Liver (tissue), 9 donors: ENCODE measurements around the gene USP53. TPM values are rescaled to one million over a fixed set of nuclear protein-coding genes. Genes with fewer than 3 reads are reported as not detected.

Experiments used
- DNase-seq: peaks from one replicate; pipeline ENCODE4 v3.0.0-alpha.2; 2017; ENCODE audit warnings: low spot score
- H3K27ac ChIP-seq, 2 donors: one replicate each; pipeline ENCODE4 v1.7.0; 2013; ENCODE audit warnings: inconsistent platforms in 2 of 2, low read length in 2 of 2, control low read depth in 1 of 2, low read depth in 1 of 2, mild to moderate bottlenecking in 1 of 2
- H3K27me3 ChIP-seq, 4 donors: one replicate each; pipeline versions ENCODE4 v1.6.1 to v1.7.0; 2013; ENCODE audit warnings: low read length in 3 of 4, inconsistent platforms in 1 of 4, mild to moderate bottlenecking in 1 of 4, moderate library complexity in 1 of 4; ENCODE audit not compliant: control insufficient read depth in 4 of 4, insufficient read depth in 4 of 4
- H3K36me3 ChIP-seq, 4 donors: one replicate each; pipeline versions ENCODE4 v1.6.1 to v1.7.0; 2013; ENCODE audit warnings: low read length in 3 of 4, mild to moderate bottlenecking in 3 of 4, low read depth in 1 of 4, moderate library complexity in 1 of 4; ENCODE audit not compliant: control insufficient read depth in 4 of 4, insufficient read depth in 3 of 4
- H3K4me1 ChIP-seq, 4 donors: one replicate each; pipeline versions ENCODE4 v1.6.1 to v1.7.0; 2013; ENCODE audit warnings: low read length in 3 of 4, mild to moderate bottlenecking in 3 of 4, moderate library complexity in 1 of 4; ENCODE audit not compliant: control insufficient read depth in 4 of 4, insufficient read depth in 4 of 4
- H3K4me3 ChIP-seq, 3 donors: one replicate each; pipeline versions ENCODE4 v1.6.1 to v1.7.0; 2013; ENCODE audit warnings: low read length in 3 of 3, control low read depth in 1 of 3, low read depth in 1 of 3, mild to moderate bottlenecking in 1 of 3
- H3K9ac ChIP-seq, 2 donors: one replicate each; pipeline ENCODE4 v1.7.0; 2013; ENCODE audit warnings: low read length in 2 of 2, mild to moderate bottlenecking in 2 of 2, moderate library complexity in 2 of 2, control low read depth in 1 of 2, low read depth in 1 of 2
- H3K9me3 ChIP-seq, 4 donors: one replicate each; pipeline versions ENCODE4 v1.6.1 to v1.7.0; 2013; ENCODE audit warnings: low read length in 3 of 4; ENCODE audit not compliant: control insufficient read depth in 4 of 4
- ATF3 ChIP-seq: IDR thresholded peaks from 2 replicates; pipeline ENCODE4 v1.6.1; 2016; ENCODE audit warnings: antibody characterized with exemption
- CTCF ChIP-seq: fragments of 150-350 bp; IDR thresholded peaks from 2 replicates; pipeline ENCODE4 v1.5.1; 2017; ENCODE audit warnings: improper control_type of control experiment, low read depth, low read length; ENCODE audit not compliant: missing input control
- EGR1 ChIP-seq, 2 donors: IDR thresholded peaks; 2 replicates each; pipeline ENCODE4 v1.6.1; 2016 to 2018; ENCODE audit warnings: antibody characterized with exemption in 2 of 2, low read depth in 2 of 2
- FOXA1 ChIP-seq: IDR thresholded peaks from 2 replicates; pipeline ENCODE4 v1.6.1; 2016; ENCODE audit warnings: antibody characterized with exemption
- FOXA2 ChIP-seq: IDR thresholded peaks from 2 replicates; pipeline ENCODE4 v1.6.1; 2016; ENCODE audit warnings: antibody characterized with exemption
- GABPA ChIP-seq, 2 donors: IDR thresholded peaks in 1 of 2; conservative IDR thresholded peaks in 1 of 2; 2 replicates each; pipeline ENCODE4 v1.6.1; 2016; ENCODE audit warnings: antibody characterized with exemption in 2 of 2, mild to moderate bottlenecking in 1 of 2, moderate library complexity in 1 of 2
- HNF4A ChIP-seq, 2 donors: conservative IDR thresholded peaks; 2 replicates each; pipeline ENCODE4 v1.6.1; 2016; ENCODE audit warnings: antibody characterized with exemption in 2 of 2, mild to moderate bottlenecking in 2 of 2
- JUND ChIP-seq, 2 donors: IDR thresholded peaks; 2 replicates each; pipeline ENCODE4 v1.6.1; 2016; ENCODE audit warnings: antibody characterized with exemption in 2 of 2
- NR2F2 ChIP-seq: IDR thresholded peaks from 2 replicates; pipeline ENCODE4 v1.6.1; 2016; ENCODE audit warnings: antibody characterized with exemption
- RAD21 ChIP-seq, 2 donors: IDR thresholded peaks; 2 replicates each; pipeline ENCODE4 v1.6.1; 2016; ENCODE audit warnings: antibody characterized with exemption in 2 of 2, mild to moderate bottlenecking in 2 of 2
- REST ChIP-seq: IDR thresholded peaks from 2 replicates; pipeline ENCODE4 v1.6.1; 2016; ENCODE audit warnings: antibody characterized with exemption, mild to moderate bottlenecking
- RXRA ChIP-seq, 2 donors: IDR thresholded peaks; 2 replicates each; pipeline ENCODE4 v1.6.1; 2017 to 2018; ENCODE audit warnings: antibody characterized with exemption in 2 of 2, mild to moderate bottlenecking in 1 of 2
- SP1 ChIP-seq: IDR thresholded peaks from 2 replicates; pipeline ENCODE4 v1.6.1; 2018; ENCODE audit warnings: antibody characterized with exemption, mild to moderate bottlenecking
- YY1 ChIP-seq: IDR thresholded peaks from 2 replicates; pipeline ENCODE4 v1.6.1; 2016; ENCODE audit warnings: antibody characterized with exemption, mild to moderate bottlenecking
- ZBTB33 ChIP-seq: IDR thresholded peaks from 2 replicates; pipeline ENCODE4 v1.6.1; 2016; ENCODE audit warnings: antibody characterized with exemption
- WGBS: extraction: QIAGEN DNeasy Blood & Tissue Kit; methylation state at CpG from one replicate; pipeline ENCODE4 v1.1.7; 2013; 5-methylcytosine and 5-hydroxymethylcytosine counted together
- polyA plus RNA-seq, 2 donors: library from polyadenylated mRNA; stranded (reverse) in 1 of 2; unstranded in 1 of 2; fragments of 200-250 nt in 1 of 2; fragments of >200 nt in 1 of 2; fragmentation: Nextera tagmentation in 1 of 2; extraction: Ambion mirVana in 1 of 2; gene quantifications; one replicate each; pipeline versions ENCODE4 v1.2.1 to v1.2.3, GENCODE V29; 2013 to 2015
- total RNA-seq, 2 donors: library from RNA; depleted of rRNA; stranded (reverse); fragments of >200 nt; gene quantifications; one replicate each; pipeline ENCODE4 v1.2.3, GENCODE V29; 2014
- donor health status: healthy.
- donor health status: healthy.
- donor health status: healthy.
- donor health status: healthy.
- donor health status: healthy.

Gene USP53
- total and polyA plus RNA-seq, 4 donors, result 4.7 to 20.7 (median 5.9) TPM

- peak overlapping the region; percentile 92 to 99 for H3K27ac ChIP-seq
- peaks cover 3 to 9% (median 7%) of the 10 kb centered on the region in 4 donors for H3K36me3 ChIP-seq
- no peak for DNase-seq
- H3K4me3 ChIP-seq, result peak overlapping the region; percentile 77 to 95 (median 94)
- peaks cover 5 to 23% (median 13%) of the 10 kb centered on the region in 4 donors for H3K4me1 ChIP-seq
- under 1% methylated on average over 9 of the region's 9 CpGs for WGBS
- H3K9ac ChIP-seq, result peak overlapping the region; percentile 48 to 96
- no peaks in the 10 kb centered on the region for H3K9me3 ChIP-seq
- H3K27me3 ChIP-seq, result no peaks in the 10 kb centered on the region
- TF ChIP-seq YY1 (no peak), CTCF (no peak), FOXA2 (no peak), ZBTB33 (no peak), FOXA1 (no peak), NR2F2 (no peak), HNF4A (conservative IDR thresholded peaks at IDR 0.05) (no peak), EGR1 (IDR thresholded peaks at IDR 0.05; ENCODE audit: low read depth in 2 of 2) (no peak), GABPA (IDR thresholded peaks at IDR 0.05 in 1 of 2, conservative IDR thresholded peaks at IDR 0.05 in 1 of 2) (no peak), REST (no peak), RAD21 (IDR thresholded peaks at IDR 0.05) (no peak), ATF3 (no peak), RXRA (IDR thresholded peaks at IDR 0.05) (no peak)
Measured at GRCh38 chr4:119299741-119300100, 87.2 kb downstream of the USP53 start.

GRCh38 chr4:119300101-119300978 is 87.8 kb downstream of the USP53 start:
- under 1% methylated on average over 54 of the region's 54 CpGs for WGBS
- no peaks in the 10 kb centered on the region for H3K9me3 ChIP-seq
- H3K9ac ChIP-seq, result peak overlapping the region; percentile 48 to 96
- peak overlapping the region; percentile 92 to 99 for H3K27ac ChIP-seq
- peak; percentile 88 for DNase-seq
- H3K4me1 ChIP-seq, result peaks cover 5 to 23% (median 13%) of the 10 kb centered on the region in 4 donors
- no peaks in the 10 kb centered on the region for H3K27me3 ChIP-seq
- peak overlapping the region; percentile 77 to 95 (median 94) for H3K4me3 ChIP-seq
- H3K36me3 ChIP-seq, result peaks cover 3 to 9% (median 7%) of the 10 kb centered on the region in 4 donors
- TF ChIP-seq FOXA2 (peak; percentile 65), SP1 (peak; percentile 86), JUND (IDR thresholded peaks at IDR 0.05) (no peak), NR2F2 (no peak), GABPA (IDR thresholded peaks at IDR 0.05 in 1 of 2, conservative IDR thresholded peaks at IDR 0.05 in 1 of 2) (peak; percentile 80 to 92), CTCF (no peak), REST (peak; percentile 88), ATF3 (no peak), RXRA (IDR thresholded peaks at IDR 0.05) (peak; percentile 61 to 72)
